ENCODE data around the gene COMP. TPM values are rescaled to one million over a fixed set of nuclear protein-coding genes. Genes with fewer than 3 reads are reported as not detected.

The COMP gene
- total RNA-seq, 1 donor from 2014 or later: 0.98 TPM

GRCh38 chr19:18788529-18789421, 2.3 kb downstream of the COMP start:
- no peak for DNase-seq (ENCODE audit: extremely low spot score in 2 of 2)
- H3K27me3 ChIP-seq: peaks cover 15% of the 10 kb centered on the region
- TF ChIP-seq POLR2AphosphoS5 (IDR thresholded peaks at IDR 0.05; ENCODE audit: insufficient read depth in 1 of 2, low read depth in 1 of 2) (no peak), CTCF (IDR thresholded peaks at IDR 0.05) (no peak), POLR2A (IDR thresholded peaks at IDR 0.05) (no peak)
- intact Hi-C loops (cut with DNase I): no loop called here
- H3K4me3 ChIP-seq: no peak overlapping the region
- H3K4me1 ChIP-seq: peaks cover 51% of the 10 kb centered on the region
- H3K36me3 ChIP-seq: no peaks in the 10 kb centered on the region
- H3K27ac ChIP-seq: no peak overlapping the region
- no peaks in the 10 kb centered on the region for H3K9me3 ChIP-seq

- DNase-seq (ENCODE audit: extremely low spot score in 2 of 2): no peak
- intact Hi-C loops (cut with DNase I): no loop called here
- peak in 1 of 2 donors; percentile 19 for TF ChIP-seq POLR2AphosphoS5 (IDR thresholded peaks at IDR 0.05; ENCODE audit: insufficient read depth in 1 of 2, low read depth in 1 of 2)
- TF ChIP-seq CTCF (IDR thresholded peaks at IDR 0.05): no peak
- H3K4me3 ChIP-seq: peak overlapping the region; percentile 3 to 16
- no peaks in the 10 kb centered on the region for H3K36me3 ChIP-seq
- no peaks in the 10 kb centered on the region for H3K9me3 ChIP-seq
- H3K27ac ChIP-seq: no peak overlapping the region
- H3K4me1 ChIP-seq: peaks cover 42% of the 10 kb centered on the region
- H3K27me3 ChIP-seq: peaks cover 15% of the 10 kb centered on the region
Observed at GRCh38 chr19:18785179-18786124, 5.7 kb downstream of the COMP start.

GRCh38 chr19:18784786-18785120, 6.4 kb downstream of the COMP start:
- Histone ChIP-seq H3K27me3 (peaks cover 15% of the 10 kb centered on the region), H3K4me1 (peaks cover 35% of the 10 kb centered on the region), H3K36me3 (no peaks in the 10 kb centered on the region), H3K27ac (no peak overlapping the region), H3K9me3 (no peaks in the 10 kb centered on the region), H3K4me3 (no peak overlapping the region)
- intact Hi-C loops (cut with DNase I): no loop called here
- no peak for TF ChIP-seq POLR2AphosphoS5 (IDR thresholded peaks at IDR 0.05; ENCODE audit: insufficient read depth in 1 of 2, low read depth in 1 of 2)
- no peak for DNase-seq (ENCODE audit: extremely low spot score in 2 of 2)

GRCh38 chr19:18783958-18784785, 6.9 kb downstream of the COMP start:
- Histone ChIP-seq H3K4me1 (peaks cover 29% of the 10 kb centered on the region), H3K27me3 (peaks cover 11% of the 10 kb centered on the region), H3K4me3 (no peak overlapping the region), H3K36me3 (no peaks in the 10 kb centered on the region), H3K9me3 (no peaks in the 10 kb centered on the region), H3K27ac (no peak overlapping the region)
- intact Hi-C loops (cut with DNase I): no loop called here
- TF ChIP-seq POLR2AphosphoS5 (IDR thresholded peaks at IDR 0.05; ENCODE audit: insufficient read depth in 1 of 2, low read depth in 1 of 2) (no peak), CTCF (IDR thresholded peaks at IDR 0.05) (no peak), POLR2A (IDR thresholded peaks at IDR 0.05) (no peak)
- DNase-seq (ENCODE audit: extremely low spot score in 2 of 2): no peak
